ENCODE data around the gene ATP6V1E1.

DNA sequence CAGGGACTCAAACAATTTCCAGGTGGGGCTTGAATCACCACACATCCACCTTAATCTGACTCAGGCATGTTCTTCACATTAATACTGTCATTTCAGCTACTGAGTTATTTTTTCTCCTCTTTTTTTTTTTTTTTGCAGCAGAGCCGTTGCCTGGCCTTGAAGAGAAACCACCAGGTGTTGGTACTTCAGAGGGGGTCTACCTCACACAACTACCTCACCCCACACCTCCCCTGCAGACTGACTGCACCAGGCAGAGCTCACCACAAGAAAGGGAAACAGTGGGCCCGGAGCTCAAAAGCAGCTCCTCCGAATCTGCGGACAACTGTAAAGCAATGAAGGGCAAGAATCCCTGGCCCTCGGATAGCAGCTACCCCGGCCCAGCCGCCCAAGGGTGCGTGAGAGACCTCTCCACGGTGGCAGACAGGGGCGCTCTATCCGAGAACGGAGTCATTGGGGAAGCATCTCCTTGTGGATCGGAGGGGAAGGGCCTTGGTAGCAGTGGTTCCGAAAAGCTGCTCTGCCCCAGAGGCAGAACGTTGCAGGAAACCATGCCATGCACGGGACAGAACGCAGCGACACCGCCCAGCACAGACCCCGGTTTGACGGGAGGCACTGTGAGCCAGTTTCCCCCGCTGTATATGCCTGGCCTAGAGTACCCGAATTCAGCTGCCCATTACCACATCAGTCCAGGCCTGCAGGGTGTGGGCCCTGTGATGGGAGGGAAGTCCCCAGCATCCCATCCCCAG lies 80.4 kb downstream of the ATP6V1E1 start:
- TF ChIP-seq, protein P1, sequence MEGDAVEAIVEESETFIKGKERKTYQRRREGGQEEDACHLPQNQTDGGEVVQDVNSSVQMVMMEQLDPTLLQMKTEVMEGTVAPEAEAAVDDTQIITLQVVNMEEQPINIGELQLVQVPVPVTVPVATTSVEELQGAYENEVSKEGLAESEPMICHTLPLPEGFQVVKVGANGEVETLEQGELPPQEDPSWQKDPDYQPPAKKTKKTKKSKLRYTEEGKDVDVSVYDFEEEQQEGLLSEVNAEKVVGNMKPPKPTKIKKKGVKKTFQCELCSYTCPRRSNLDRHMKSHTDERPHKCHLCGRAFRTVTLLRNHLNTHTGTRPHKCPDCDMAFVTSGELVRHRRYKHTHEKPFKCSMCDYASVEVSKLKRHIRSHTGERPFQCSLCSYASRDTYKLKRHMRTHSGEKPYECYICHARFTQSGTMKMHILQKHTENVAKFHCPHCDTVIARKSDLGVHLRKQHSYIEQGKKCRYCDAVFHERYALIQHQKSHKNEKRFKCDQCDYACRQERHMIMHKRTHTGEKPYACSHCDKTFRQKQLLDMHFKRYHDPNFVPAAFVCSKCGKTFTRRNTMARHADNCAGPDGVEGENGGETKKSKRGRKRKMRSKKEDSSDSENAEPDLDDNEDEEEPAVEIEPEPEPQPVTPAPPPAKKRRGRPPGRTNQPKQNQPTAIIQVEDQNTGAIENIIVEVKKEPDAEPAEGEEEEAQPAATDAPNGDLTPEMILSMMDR (IDR thresholded peaks at IDR 0.05): no peak
- TF ChIP-seq EZH2 (IDR thresholded peaks at IDR 0.05; ENCODE audit: borderline replicate concordance, insufficient read depth, low read depth, low read length, poor library complexity, severe bottlenecking): no peak
